Ectodermal cell (in vitro differentiated cells): Measurements from ENCODE around the gene SDHAF4.
"Not testable (repeated sequence)": the region's sequence is repeated elsewhere in the genome, so short reads cannot be mapped to it uniquely, and the experiment has no call there.

ENCODE experiments used
- H3K27ac ChIP-seq: 2 replicates; pipeline ENCODE4 v1.7.0; 2013; ENCODE audit warnings: mild to moderate bottlenecking, low read depth, low read length; ENCODE audit not compliant: insufficient read depth, poor library complexity, severe bottlenecking
- H3K27me3 ChIP-seq: 2 replicates; pipeline ENCODE4 v1.7.0; 2013; ENCODE audit warnings: mild to moderate bottlenecking, low read length; ENCODE audit not compliant: insufficient read depth, control insufficient read depth, poor library complexity, severe bottlenecking
- H3K36me3 ChIP-seq: one replicate; pipeline ENCODE4 v1.7.0; 2013; ENCODE audit warnings: low read length; ENCODE audit not compliant: control insufficient read depth, insufficient read depth
- H3K4me1 ChIP-seq: one replicate; pipeline ENCODE4 v1.7.0; 2013; ENCODE audit warnings: low read length; ENCODE audit not compliant: control insufficient read depth, insufficient read depth
- H3K4me3 ChIP-seq: 2 replicates; pipeline ENCODE4 v1.7.0; 2013; ENCODE audit warnings: low read depth, low read length, control low read depth; ENCODE audit not compliant: insufficient read depth
- H3K9me3 ChIP-seq: 2 replicates; pipeline ENCODE4 v1.7.0; 2013; ENCODE audit warnings: mild to moderate bottlenecking, low read length, moderate library complexity; ENCODE audit not compliant: control insufficient read depth
- WGBS, 2 experiments: methylation state at CpG; one replicate each; pipeline ENCODE4 v1.1.7; 2013; ENCODE audit warnings: missing lambda C conversion rate in 2 of 2; 5-methylcytosine and 5-hydroxymethylcytosine counted together

Gene SDHAF4

GRCh38 chr6:70547905-70548304 is 18.8 kb upstream of the SDHAF4 start:
- H3K4me1 ChIP-seq: no peaks in the 10 kb centered on the region
- no peaks in the 10 kb centered on the region for H3K27me3 ChIP-seq
- no peak overlapping the region for H3K27ac ChIP-seq
- H3K9me3 ChIP-seq: no peaks in the 10 kb centered on the region
- H3K36me3 ChIP-seq: peaks cover 4% of the 10 kb centered on the region
- H3K4me3 ChIP-seq: no peak overlapping the region
- WGBS, 2 experiments: 94 to 96% methylated on average over 3 of the region's 3 CpGs

DNA sequence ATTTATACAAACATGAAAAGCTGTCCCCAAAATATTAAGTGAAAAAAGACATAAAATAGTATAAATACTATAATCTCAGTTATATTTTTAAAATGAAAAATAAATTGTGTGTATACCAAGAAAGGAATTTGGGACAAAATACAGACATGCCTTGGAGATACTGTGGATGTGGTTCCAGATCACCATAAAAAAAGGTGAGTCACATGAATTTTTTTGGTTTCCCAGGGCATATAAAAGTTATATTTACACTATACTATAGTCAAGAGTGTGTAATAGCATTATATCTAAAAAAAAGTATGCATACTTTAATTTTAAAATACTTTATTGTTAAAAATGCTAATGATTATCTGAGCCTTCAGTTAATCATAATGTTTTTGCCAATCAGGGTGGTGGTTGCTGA is 17.4 kb upstream of the SDHAF4 start:
- Histone ChIP-seq H3K27me3 (no peaks in the 10 kb centered on the region), H3K36me3 (peaks cover 4% of the 10 kb centered on the region), H3K4me3 (no peak overlapping the region), H3K9me3 (no peaks in the 10 kb centered on the region), H3K27ac (no peak overlapping the region), H3K4me1 (no peaks in the 10 kb centered on the region)

DNA sequence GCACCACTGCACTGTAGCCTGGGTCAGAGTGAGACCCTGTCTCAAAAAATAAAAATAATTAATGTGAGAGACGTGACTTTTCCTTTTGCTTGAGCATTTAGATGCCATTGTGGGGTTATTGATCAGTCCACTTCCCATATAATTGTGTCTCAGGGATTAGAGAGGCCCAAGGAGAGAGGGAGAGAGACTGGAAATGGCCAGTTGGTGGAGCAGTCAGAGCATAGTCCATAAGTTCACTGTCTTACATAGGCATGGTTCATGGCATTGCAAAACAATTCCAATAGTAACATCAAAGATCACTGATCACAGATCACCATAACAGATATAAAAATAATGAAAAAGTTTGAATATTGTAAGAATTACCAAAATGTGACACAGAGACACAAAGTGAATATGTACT is 15.2 kb upstream of the SDHAF4 start:
- Histone ChIP-seq H3K27ac (no peak overlapping the region), H3K4me1 (no peaks in the 10 kb centered on the region), H3K27me3 (no peaks in the 10 kb centered on the region), H3K4me3 (no peak overlapping the region), H3K9me3 (no peaks in the 10 kb centered on the region), H3K36me3 (peaks cover 4% of the 10 kb centered on the region)
- whole genome bisulfite sequencing, 2 experiments: 67 to 88% methylated on average over 1 of the region's 1 CpG

DNA sequence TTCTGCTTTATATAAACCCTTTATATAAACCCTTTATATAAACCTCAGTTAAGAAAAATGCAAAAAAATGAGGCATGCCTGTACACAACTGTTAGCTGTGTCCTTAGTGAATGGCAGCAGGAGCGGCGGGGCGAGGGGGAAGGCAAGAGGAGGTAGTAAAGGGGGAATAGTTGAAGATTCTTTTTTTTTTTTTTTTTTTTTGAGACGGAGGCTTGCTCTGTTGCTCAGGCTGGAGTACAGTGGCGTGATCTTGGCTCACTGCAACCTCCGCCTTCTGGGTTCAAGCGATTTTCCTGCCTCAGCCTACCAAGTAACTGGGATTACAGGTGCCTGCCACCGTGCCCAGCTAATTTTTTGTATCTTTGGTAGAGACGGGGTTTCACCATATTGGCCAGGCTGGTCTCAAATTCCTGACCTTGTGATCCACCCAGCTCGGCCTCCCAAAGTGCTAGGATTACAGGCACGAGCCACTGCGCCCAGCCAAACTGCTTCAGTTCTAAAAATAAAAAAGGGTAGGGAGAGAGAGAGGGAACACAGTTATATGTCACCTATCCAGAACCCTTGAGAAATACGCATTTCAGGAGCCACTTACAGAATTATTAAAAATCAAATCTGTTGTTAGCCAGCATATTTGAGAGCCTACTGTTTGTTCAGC is 14.3 kb upstream of the SDHAF4 start:
- not testable (repeated sequence) for H3K4me1 ChIP-seq, H3K27me3 ChIP-seq, H3K9me3 ChIP-seq, H3K27ac ChIP-seq, H3K4me3 ChIP-seq, H3K36me3 ChIP-seq
- WGBS, 2 experiments: 90 to 92% methylated on average over 13 of the region's 13 CpGs

GRCh38 chr6:70552974-70553373 is 13.8 kb upstream of the SDHAF4 start:
- no peaks in the 10 kb centered on the region for H3K27me3 ChIP-seq
- no peak overlapping the region for H3K27ac ChIP-seq
- peaks cover 4% of the 10 kb centered on the region for H3K36me3 ChIP-seq
- no peaks in the 10 kb centered on the region for H3K4me1 ChIP-seq
- WGBS, 2 experiments: 93 to 100% methylated on average over 1 of the region's 1 CpG
- H3K9me3 ChIP-seq: no peaks in the 10 kb centered on the region
- no peak overlapping the region for H3K4me3 ChIP-seq

DNA sequence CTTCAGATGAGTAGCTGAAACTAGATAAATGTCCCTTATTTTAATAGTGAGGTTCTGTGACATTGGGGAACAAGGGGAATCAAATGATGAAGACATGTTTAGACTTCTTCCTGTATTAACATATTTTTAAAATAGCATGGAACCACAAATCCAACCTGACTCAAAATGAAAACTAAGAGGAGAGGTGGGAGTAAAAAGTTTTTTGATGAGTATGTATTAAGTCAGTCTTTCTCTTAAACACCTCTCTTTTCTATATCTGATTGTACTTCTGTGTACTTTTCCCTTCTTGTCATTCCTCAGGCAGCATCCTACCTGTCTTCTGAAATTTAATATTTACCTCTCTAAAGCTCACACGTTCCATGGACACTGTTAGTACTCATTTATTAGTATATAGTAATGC is 8.7 kb upstream of the SDHAF4 start:
- H3K4me3 ChIP-seq: no peak overlapping the region
- no peaks in the 10 kb centered on the region for H3K27me3 ChIP-seq
- no peak overlapping the region for H3K27ac ChIP-seq
- WGBS, 2 experiments: 75% methylated on average over 1 of the region's 1 CpG; no CpG with 5 or more reads in 1 of the 2 experiments
- no peaks in the 10 kb centered on the region for H3K4me1 ChIP-seq
- H3K9me3 ChIP-seq: no peaks in the 10 kb centered on the region
- no peaks in the 10 kb centered on the region for H3K36me3 ChIP-seq

- H3K27me3 ChIP-seq, H3K4me1 ChIP-seq, H3K36me3 ChIP-seq, H3K27ac ChIP-seq, H3K4me3 ChIP-seq, H3K9me3 ChIP-seq: not testable (repeated sequence)
- WGBS, 2 experiments: 91 to 100% methylated on average over 1 of the region's 2 CpGs
Measured at GRCh38 chr6:70562401-70562800, 4.3 kb upstream of the SDHAF4 start.

DNA sequence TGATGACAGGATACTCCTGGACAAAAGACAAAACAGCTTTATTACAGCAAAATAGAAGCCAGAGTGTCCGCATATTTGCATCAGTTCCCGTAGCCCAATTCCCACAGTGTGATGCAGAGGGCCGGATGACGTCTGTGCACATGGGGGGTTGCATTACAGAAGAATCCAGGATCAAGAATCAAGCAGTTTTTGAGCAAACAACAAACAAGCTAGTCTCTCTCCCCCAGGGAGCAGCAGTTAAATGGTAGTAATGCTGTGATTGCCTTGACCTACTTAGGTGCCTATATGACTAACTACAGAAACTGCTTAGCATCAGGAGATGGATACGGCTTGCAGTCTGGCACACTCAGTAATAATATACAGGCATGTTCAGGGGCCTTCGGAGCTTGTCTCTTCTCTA is 3.2 kb upstream of the SDHAF4 start:
- H3K36me3 ChIP-seq: peaks cover 2% of the 10 kb centered on the region
- 66 to 77% methylated on average over 5 of the region's 6 CpGs for WGBS, 2 experiments
- H3K9me3 ChIP-seq: no peaks in the 10 kb centered on the region
- no peak overlapping the region for H3K27ac ChIP-seq
- no peak overlapping the region for H3K4me3 ChIP-seq
- H3K27me3 ChIP-seq: no peaks in the 10 kb centered on the region
- H3K4me1 ChIP-seq: no peaks in the 10 kb centered on the region

DNA sequence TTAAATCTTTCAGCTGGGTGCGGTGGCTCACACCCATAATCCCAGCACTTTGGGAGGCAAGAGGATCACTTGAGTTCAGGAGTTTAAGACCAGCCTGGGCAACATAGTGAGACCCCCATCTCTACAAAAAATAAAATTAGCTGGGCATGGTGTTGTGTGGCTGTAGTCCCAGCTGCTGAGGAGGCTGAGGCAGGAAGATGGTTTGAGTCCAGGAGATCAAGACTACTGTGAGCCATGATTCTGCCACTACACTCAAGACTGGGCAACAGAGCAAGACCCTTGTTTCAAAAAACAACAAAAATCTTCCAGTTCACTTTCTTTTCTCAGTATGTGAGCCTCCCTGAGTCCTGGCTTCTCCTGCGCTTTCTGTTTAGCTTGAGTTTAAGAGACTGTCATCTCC is 7.9 kb downstream of the SDHAF4 start:
- peaks cover 4% of the 10 kb centered on the region for H3K36me3 ChIP-seq
- no peaks in the 10 kb centered on the region for H3K9me3 ChIP-seq
- no peaks in the 10 kb centered on the region for H3K4me1 ChIP-seq
- WGBS, 2 experiments: 85 to 87% methylated on average over 2 of the region's 2 CpGs
- no peak overlapping the region for H3K27ac ChIP-seq
- no peaks in the 10 kb centered on the region for H3K27me3 ChIP-seq
- H3K4me3 ChIP-seq: no peak overlapping the region

GRCh38 chr6:70575899-70576495 is 9.3 kb downstream of the SDHAF4 start:
- peaks cover 8% of the 10 kb centered on the region for H3K36me3 ChIP-seq
- H3K27me3 ChIP-seq: no peaks in the 10 kb centered on the region
- WGBS, 2 experiments: 84 to 94% methylated on average over 7 of the region's 7 CpGs
- H3K9me3 ChIP-seq: no peaks in the 10 kb centered on the region
- no peak overlapping the region for H3K4me3 ChIP-seq
- no peak overlapping the region for H3K27ac ChIP-seq
- H3K4me1 ChIP-seq: no peaks in the 10 kb centered on the region
